GM19238 (cell line): ENCODE measurements around the gene LCN15.
"Not testable (repeated sequence)": the region's sequence is repeated elsewhere in the genome, so short reads cannot be mapped to it uniquely, and the experiment has no call there.

Experiments
- DNase-seq: peaks from one replicate; pipeline ENCODE4 v3.0.0; 2011; ENCODE audit warnings: low spot score; ENCODE audit not compliant: insufficient read length

Gene LCN15

DNA sequence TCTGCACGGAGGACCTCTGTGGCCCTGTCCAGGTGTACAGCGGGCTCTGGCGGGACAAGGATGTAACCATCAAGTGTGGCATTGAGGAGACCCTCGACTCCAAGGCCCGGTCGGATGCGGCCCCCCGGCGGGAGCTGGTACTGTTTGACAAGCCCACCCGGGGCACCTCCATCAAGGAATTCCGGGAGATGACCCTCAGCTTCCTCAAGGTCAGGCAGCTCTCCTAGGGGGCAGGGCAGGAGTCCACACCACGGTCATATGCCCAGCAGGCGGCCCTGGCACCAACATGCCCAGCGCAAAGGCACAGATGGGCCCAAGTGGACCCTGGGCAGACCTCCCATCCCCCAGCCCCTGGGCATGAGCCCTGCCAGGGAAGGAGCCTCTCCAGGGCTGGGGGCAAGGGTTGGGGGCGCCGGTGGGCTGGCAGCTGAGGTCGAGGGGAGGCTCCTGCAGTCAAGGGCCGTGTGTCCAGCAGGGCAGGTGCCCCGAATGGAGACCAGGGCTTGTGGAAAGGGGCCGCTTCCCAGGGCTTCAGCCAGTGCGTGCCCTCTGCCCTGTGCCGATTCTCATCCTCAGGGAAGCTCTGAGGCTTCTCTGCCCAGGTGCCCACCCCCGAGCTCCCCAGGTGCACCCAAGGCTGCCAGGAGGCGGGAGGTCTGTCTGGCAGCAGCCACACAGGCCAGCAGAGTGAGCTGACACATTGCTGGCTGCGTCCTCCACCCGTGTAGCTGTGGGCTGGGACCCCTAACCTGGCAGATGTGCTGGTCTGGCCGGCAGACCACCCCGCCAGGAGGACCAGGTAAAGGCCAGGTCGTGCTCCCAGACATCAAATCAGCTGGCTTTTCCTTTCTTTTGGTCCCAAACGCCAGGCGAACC lies 42.0 kb downstream of the LCN15 start:
- no peak for DNase-seq

DNA sequence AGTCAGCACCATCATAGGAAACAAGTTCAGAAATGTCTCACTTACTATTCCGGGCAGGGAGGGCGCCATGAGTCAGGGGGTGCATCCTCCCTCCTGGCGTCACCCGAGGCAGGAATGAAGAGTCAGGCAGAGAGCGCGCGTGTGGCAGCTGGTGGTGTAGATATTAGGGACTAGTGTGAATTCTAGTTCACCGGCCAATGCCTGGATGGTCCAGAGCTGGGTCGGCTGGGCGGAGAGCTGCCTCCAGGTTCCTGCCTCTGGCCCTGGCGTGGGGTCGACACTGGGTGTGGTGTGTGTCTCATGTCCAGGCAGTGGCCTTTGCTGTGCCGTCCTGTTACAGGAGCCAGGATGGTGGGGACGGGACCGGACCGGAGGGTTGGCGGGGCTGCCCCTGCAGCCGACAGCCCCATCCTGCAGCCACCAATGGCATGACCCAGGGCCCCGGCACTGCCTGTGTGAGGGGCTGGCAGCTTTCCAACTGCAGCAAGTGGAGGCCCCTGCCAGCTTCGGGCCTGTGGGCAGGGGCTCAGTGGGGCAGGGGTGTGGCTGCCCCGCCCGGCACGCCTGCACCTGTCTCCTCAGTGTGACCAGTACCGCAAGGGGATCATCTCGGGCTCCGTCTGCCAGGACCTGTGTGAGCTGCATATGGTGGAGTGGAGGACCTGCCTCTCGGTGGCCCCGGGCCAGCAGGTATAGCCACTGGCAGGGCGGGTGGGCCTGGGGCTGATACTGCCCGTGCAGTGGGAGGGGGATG lies 42.8 kb downstream of the LCN15 start:
- no peak for DNase-seq

DNA sequence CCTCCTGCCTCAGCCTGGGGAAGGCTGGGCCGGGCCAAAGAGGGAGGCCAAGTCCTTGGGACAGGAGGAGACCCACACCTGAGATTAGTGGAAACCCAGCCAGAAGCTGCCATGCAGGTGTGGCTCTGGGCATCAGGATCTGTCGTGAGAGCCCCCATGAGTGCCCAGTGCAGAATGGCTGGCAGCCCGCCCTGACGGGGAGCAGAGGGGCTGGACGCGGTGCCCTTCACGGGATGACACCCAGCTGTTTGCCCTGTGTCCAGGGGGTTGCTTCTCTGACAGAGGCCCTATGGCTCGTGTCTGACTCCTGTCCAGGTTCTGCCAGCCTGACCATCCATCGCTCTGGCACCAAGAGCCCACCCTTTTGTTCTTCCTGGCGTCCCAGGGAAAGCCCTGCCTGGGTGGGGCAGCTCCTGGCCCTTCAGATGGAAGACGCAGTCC lies 43.4 kb downstream of the LCN15 start:
- no peak for DNase-seq

DNA sequence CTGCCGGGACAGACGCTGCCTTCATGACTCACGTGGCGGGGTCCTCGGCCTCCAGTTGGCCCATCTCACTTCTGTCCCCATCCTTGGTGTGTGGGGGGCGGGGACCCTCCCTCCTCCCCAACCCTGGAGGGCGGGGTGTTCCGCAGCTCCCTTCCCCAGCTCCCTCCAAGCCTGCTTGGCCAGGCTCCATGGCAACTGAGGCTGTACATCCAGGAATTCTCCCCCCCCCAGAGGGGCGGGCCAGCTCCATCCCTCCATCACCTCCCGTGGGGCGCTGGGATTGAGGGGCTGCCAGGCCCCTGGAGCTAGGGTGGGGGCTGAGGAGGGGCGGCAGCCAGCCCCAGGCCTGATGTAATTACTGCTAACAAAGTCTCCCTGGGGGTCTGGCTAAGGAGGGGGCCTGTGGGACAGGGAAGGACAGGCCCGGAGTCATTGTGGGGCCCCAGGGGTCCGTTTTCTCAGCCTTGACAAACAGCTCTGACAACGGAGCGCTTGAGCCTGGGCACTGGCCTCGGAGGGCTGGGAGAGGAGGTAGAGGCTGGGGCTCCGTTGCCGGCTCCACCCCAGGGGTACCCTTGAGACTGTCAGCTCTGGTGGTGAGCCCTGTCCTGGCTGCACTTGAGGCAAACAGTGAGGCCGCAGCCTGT lies 43.9 kb downstream of the LCN15 start:
- no peak for DNase-seq

- no peak for DNase-seq
Observed at GRCh38 chr9:136719195-136719880, 45.0 kb downstream of the LCN15 start.

GRCh38 chr9:136718345-136719194 lies 45.7 kb downstream of the LCN15 start:
- no peak for DNase-seq

DNA sequence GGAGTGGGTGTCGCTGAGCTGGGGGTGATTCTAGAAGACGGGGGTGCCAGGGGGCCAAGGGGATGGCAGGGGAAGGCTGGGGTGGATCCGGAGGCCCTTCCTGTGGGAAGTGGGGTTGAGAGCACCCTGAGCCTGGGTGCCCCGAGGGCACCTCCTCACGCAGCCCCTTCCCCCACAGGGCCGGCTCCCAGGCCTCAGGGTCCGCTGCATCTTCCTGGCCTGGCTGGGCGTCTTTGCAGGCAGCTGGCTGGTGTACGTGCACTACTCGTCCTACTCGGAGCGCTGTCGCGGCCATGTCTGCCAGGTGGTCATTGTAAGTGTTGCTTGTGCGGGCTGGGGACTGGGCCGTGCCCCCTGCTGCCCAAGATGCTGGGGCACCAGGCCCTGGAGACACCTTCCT lies 46.9 kb downstream of the LCN15 start:
- no peak for DNase-seq

DNA sequence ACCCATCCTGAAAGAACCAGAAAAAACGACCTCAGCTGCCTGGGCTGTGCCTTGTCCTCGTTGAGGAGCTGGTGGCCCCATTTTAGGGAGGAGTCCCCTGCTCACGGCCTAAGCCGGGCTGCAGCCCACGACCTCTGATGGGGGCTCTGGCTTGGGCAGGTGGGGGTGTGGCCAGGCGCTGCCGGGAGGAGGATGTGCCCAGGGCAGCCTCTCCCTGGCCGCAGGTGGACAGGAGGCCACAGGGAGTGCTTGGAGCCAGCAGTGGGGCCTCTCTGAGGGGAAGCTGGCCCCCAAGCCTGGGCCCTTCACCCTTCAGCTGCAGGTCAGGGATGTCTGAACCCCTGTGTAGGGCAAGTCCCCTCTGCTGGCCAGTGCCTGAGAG lies 49.4 kb downstream of the LCN15 start:
- DNase-seq, result no peak

- DNase-seq, result no peak
Observed at GRCh38 chr9:136714096-136714892, 50.0 kb downstream of the LCN15 start.

DNA sequence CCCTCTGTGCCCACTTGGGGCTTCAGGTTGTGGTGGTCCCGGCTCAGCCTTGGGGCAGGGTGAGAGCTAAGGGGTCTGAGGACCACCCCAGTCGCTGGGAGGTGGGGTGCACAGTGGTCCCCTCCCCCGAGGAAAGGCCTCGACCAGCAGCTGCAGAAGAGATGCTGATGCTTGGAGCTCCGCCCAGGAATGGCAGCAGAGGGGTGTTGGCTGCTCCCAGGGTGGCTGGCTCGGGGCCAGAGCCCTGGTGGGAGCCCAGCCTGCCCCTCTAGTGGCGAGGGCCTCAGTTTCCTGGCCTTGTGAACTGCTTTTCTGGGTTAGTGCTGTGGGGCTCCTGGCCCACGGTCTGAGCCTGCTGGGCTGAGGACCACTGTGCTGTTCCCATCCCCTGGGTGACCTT lies 50.8 kb downstream of the LCN15 start:
- DNase-seq, result no peak

DNA sequence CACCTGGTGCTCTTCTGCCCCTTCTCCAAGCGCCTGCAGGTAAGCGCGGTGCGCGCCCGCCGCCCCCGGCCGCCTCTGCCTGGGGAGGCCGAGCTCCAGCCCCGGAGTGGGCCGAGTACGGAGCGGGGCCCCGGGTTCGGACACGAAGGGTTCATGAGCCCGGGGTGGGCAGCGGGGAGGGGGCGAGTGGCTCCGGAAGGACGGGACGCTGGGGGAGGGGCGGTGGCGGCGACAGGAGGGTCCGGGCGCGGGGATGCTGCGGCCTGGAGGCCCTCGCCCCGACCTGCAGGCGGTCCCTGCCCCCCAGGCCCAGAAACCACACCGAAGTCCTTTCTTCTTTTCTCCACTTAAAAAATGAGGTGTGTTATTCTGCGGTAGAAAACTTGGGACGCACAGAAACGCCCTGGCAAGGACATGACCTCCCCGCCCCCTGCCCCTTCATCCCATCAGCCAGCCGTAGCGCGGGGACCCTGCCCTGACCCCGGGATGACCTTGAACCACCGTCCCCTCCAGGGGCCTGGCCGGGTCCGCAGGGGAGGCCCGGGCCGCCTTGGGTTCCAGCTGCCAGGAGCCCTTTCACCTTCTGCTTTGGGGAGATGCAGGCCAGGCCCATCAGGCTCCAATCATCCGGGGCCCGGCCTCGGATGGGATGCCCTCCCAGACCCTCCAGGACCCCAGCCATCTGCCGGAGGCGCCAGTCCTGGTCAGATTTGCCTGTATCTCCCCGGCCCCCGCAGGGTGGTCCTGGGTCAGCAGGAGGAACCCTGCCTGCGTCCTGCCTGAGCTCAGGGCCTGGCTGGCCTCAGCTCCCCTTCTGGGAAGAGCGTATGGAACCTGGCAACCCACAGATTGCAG lies 51.4 kb downstream of the LCN15 start:
- no peak for DNase-seq

DNA sequence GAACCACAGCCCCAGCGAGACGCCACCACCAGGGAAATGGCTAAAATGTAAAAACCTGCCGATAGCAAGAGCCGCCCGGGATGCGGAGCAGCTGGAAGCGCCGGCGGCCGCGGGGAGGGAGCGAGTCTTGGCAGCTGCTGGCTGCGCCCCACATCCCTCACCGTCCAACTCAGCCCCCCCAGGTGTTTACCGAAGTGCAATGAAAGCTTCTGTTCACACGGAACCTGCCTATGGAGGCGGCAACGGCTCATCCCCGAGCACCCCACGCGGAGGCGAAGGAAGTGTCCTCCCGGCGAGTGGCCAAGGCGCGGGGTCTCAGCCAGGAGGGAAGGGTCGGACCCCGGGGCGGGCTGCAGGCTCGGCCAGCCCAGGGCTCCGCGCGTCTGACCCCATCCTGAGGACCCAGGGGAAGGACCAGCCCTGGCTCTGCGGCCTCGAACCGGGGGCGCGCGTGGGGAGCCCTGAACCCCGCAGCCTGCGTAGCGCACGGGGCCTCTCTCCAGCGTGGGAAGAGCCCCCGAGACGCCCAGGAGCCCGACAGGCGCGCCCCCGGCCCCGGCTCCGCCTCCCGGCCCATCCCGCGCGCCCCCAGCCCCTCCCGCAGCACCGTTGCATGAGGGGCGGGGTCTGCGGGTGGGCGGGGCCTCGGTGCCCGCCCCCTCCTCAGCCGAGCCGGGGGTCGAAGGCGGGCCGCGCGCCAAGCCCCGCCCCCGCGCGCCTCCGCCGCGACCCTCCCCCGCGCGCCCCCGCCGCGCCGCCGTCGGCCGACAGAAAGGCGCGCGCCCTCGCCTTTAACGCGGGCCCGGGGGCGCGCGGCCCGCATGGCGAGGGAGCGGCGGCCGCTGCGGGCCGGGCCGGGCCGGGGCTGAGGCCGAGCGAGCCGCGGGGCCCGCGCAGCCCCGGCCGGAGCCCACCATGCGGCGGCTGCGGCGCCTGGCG lies 52.3 kb downstream of the LCN15 start, which contains the start of gene DIPK1B:
Gene DIPK1B, plus strand, starts transcription at position 822 of the 939 bp plus-strand sequence. Its CDS starts 94 bp downstream, at position 916.
- DNase-seq, result no peak

DNA sequence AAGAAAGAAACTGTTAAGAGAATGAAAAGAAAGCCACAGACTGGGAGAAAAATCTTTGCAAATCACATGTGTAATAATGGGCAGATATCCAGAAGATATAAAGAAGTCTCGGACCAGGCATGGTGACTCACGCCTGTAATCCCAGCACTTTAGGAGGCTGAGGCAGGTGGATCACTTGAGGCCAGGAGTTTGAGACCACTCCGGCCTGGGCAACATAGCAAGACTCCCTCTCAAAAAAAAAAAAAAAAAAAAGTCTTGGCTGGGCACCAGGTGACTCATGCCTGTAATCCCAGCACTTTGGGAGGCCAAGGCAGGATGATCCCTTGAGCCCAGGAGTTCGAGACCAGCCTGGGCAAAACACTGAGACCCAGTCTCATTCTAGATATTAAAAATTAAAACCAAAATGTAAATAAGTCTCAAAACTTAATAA lies 53.1 kb downstream of the LCN15 start:
- not testable (repeated sequence) for DNase-seq

- DNase-seq, result no peak
Observed at GRCh38 chr9:136710543-136710942, 53.8 kb downstream of the LCN15 start.
